Smooth muscle cell (in vitro differentiated cells): Measurements from ENCODE around the gene TMEM30B. TPM values are rescaled to one million over a fixed set of nuclear protein-coding genes. Genes with fewer than 3 reads are reported as not detected.

Experiments
- DNase-seq: peaks from one replicate; lab custom pipeline; 2025; ENCODE audit not compliant: unreplicated experiment; lab: John Stamatoyannopoulos, UW
- H2AFZ ChIP-seq: fragments of 200-600 bp; sonication (generic); 2 replicates; pipeline ENCODE4 v1.6.0; 2016; ENCODE audit warnings: antibody characterized with exemption, low read depth, mild to moderate bottlenecking
- H3F3A ChIP-seq: fragments of 200-600 bp; sonication (generic); 2 replicates; pipeline ENCODE4 v1.6.0; 2017; ENCODE audit warnings: antibody characterized with exemption, low read depth
- H3K27ac ChIP-seq: fragments of 200-600 bp; sonication (generic); 2 replicates; pipeline ENCODE4 v1.5.1; 2016; ENCODE audit warnings: low read depth, mild to moderate bottlenecking
- H3K27me3 ChIP-seq: fragments of 200-600 bp; sonication (generic); 2 replicates; pipeline ENCODE4 v1.6.1; 2016; ENCODE audit warnings: low read depth, mild to moderate bottlenecking
- H3K36me3 ChIP-seq: fragments of 200-600 bp; sonication (generic); 2 replicates; pipeline ENCODE4 v1.5.1; 2016; ENCODE audit warnings: low read depth
- H3K4me1 ChIP-seq: fragments of 200-600 bp; sonication (generic); 2 replicates; pipeline ENCODE4 v1.5.1; 2016; ENCODE audit warnings: low read depth
- H3K4me2 ChIP-seq: fragments of 200-600 bp; sonication (generic); 2 replicates; pipeline ENCODE4 v1.6.0; 2016; ENCODE audit warnings: mild to moderate bottlenecking
- H3K4me3 ChIP-seq: fragments of 200-600 bp; sonication (generic); 2 replicates; pipeline ENCODE4 v1.5.1; 2016; ENCODE audit warnings: mild to moderate bottlenecking
- H3K79me2 ChIP-seq: fragments of 200-600 bp; sonication (generic); 2 replicates; pipeline ENCODE4 v1.6.0; 2016; ENCODE audit warnings: low read depth, mild to moderate bottlenecking
- H3K9ac ChIP-seq: fragments of 200-600 bp; sonication (generic); 2 replicates; pipeline ENCODE4 v1.6.0; 2016; ENCODE audit warnings: low read depth
- H3K9me3 ChIP-seq: fragments of 200-600 bp; sonication (generic); replicated peaks from 2 replicates; pipeline ENCODE4 v1.5.1; 2016; ENCODE audit warnings: low read depth
- H4K20me1 ChIP-seq: fragments of 200-600 bp; sonication (generic); 2 replicates; pipeline ENCODE4 v1.6.0; 2016; ENCODE audit warnings: low read depth
- WGBS: methylation state at CpG from one replicate; pipeline ENCODE4 v1.1.7; 2016; ENCODE audit warnings: low lambda C conversion rate; 5-methylcytosine and 5-hydroxymethylcytosine counted together
- polyA plus RNA-seq: library from polyadenylated mRNA; unstranded; fragments of >200 nt; fragmentation: Nextera tagmentation; extraction: Ambion mirVana; gene quantifications from 2 replicates; pipeline ENCODE4 v1.2.1, GENCODE V29; 2016
- total RNA-seq: library from RNA; depleted of rRNA; stranded (reverse); fragments of >200 nt; gene quantifications from 2 replicates; pipeline ENCODE4 v1.2.3, GENCODE V29; 2014
- TF ChIP-seq, protein P1 (sequence below): fragments of 200-600 bp; sonication (generic); IDR thresholded peaks from 2 replicates; pipeline ENCODE4 v1.5.1; 2017; ENCODE audit warnings: borderline replicate concordance, mild to moderate bottlenecking, antibody characterized with exemption; ENCODE audit not compliant: insufficient read depth, poor library complexity, severe bottlenecking

Gene TMEM30B
- total and polyA plus RNA-seq, 2 experiments from 2014 or later: 0.16 to 3.1 TPM

DNA sequence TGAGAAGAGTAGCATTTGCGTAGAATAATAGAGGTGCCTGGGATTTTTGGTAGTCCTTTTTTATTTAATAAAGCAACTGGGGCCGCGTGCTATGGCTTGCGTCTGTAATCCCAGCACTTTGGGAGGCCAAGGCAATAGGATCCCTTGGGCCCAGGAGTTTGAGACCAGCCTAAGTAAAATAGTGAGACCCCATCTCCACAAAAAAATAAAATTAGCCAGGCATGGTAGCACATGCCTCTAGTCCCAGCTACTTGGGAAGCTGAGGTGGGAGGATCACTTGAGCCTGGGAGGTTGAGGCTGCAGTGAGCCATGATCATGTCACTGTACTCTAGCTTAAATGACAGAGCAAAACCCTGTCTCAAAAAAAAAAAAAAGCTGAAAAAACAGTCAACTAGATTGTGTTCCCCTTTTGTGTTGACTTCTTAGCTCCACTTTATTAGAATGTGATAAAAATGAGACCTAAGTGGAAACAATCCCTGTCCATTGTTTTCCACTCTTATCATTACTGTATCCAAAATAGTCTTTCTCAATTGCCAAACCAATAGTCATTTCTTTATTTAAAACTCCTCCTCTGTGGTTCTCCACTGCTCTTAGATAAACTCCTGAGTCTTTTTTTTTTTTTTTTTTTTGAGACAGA lies 47.6 kb upstream of the TMEM30B start:
- no peak overlapping the region for H3K4me2 ChIP-seq
- H3K27me3 ChIP-seq: peaks cover 6% of the 10 kb centered on the region
- no peaks in the 10 kb centered on the region for H3F3A ChIP-seq
- H2AFZ ChIP-seq: no peak overlapping the region
- no peaks in the 10 kb centered on the region for H3K36me3 ChIP-seq
- DNase-seq: no peak
- TF ChIP-seq, protein P1, sequence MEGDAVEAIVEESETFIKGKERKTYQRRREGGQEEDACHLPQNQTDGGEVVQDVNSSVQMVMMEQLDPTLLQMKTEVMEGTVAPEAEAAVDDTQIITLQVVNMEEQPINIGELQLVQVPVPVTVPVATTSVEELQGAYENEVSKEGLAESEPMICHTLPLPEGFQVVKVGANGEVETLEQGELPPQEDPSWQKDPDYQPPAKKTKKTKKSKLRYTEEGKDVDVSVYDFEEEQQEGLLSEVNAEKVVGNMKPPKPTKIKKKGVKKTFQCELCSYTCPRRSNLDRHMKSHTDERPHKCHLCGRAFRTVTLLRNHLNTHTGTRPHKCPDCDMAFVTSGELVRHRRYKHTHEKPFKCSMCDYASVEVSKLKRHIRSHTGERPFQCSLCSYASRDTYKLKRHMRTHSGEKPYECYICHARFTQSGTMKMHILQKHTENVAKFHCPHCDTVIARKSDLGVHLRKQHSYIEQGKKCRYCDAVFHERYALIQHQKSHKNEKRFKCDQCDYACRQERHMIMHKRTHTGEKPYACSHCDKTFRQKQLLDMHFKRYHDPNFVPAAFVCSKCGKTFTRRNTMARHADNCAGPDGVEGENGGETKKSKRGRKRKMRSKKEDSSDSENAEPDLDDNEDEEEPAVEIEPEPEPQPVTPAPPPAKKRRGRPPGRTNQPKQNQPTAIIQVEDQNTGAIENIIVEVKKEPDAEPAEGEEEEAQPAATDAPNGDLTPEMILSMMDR: no peak
- no peak overlapping the region for H3K27ac ChIP-seq
- H3K9ac ChIP-seq: no peak overlapping the region
- H4K20me1 ChIP-seq: no peaks in the 10 kb centered on the region
- no peaks in the 10 kb centered on the region for H3K9me3 ChIP-seq
- 77% methylated on average over 4 of the region's 4 CpGs for WGBS
- H3K4me1 ChIP-seq: no peaks in the 10 kb centered on the region
- H3K79me2 ChIP-seq: no peaks in the 10 kb centered on the region
- H3K4me3 ChIP-seq: no peak overlapping the region

- DNase-seq: no peak
- 62% methylated on average over 4 of the region's 4 CpGs for WGBS
- no peak overlapping the region for H2AFZ ChIP-seq
Observed at GRCh38 chr14:61326847-61327246, 45.7 kb upstream of the TMEM30B start.

GRCh38 chr14:61326146-61326545 lies 45.0 kb upstream of the TMEM30B start:
- Histone ChIP-seq H3K79me2 (no peaks in the 10 kb centered on the region), H3K4me1 (peaks cover 8% of the 10 kb centered on the region), H3K9me3 (no peaks in the 10 kb centered on the region), H3F3A (no peaks in the 10 kb centered on the region), H4K20me1 (no peaks in the 10 kb centered on the region), H3K27ac (no peak overlapping the region), H3K36me3 (no peaks in the 10 kb centered on the region), H2AFZ (no peak overlapping the region), H3K4me3 (no peak overlapping the region), H3K9ac (no peak overlapping the region), H3K27me3 (peaks cover 32% of the 10 kb centered on the region), H3K4me2 (no peak overlapping the region)
- WGBS: 87% methylated on average over 1 of the region's 1 CpG
- no peak for DNase-seq
- TF ChIP-seq, protein P1: no peak

More at GRCh38 chr14:61326847-61327246, 45.7 kb upstream of the TMEM30B start:
- Histone ChIP-seq H3K9ac (no peak overlapping the region), H4K20me1 (no peaks in the 10 kb centered on the region), H3K36me3 (no peaks in the 10 kb centered on the region), H3K79me2 (no peaks in the 10 kb centered on the region), H3K27me3 (peaks cover 25% of the 10 kb centered on the region), H3K27ac (no peak overlapping the region), H3K4me3 (no peak overlapping the region), H3K4me1 (peaks cover 6% of the 10 kb centered on the region), H3K4me2 (no peak overlapping the region), H3F3A (no peaks in the 10 kb centered on the region), H3K9me3 (no peaks in the 10 kb centered on the region)
- TF ChIP-seq, protein P1: no peak

DNA sequence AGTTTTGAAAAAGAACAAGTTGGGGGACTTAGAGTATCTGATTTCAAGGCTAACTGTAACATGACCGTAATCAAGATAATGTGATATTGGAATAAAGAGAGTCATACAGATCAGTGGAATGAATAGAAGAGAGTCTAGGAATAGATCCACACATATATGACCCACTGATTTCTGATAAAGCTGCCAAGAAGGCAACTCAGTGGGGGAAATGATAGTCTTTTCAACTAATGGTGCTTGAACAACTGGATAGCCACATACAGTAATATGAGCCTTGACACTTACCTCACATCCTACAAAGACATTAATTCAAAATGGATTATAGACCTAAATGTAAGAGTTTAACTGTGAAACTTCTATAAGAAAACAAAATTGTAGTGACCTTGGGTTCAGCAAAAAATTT lies 44.0 kb upstream of the TMEM30B start:
- H3K79me2 ChIP-seq: no peaks in the 10 kb centered on the region
- no peak overlapping the region for H2AFZ ChIP-seq
- H3K4me3 ChIP-seq: no peak overlapping the region
- H3K9me3 ChIP-seq: no peaks in the 10 kb centered on the region
- H3K36me3 ChIP-seq: no peaks in the 10 kb centered on the region
- peaks cover 38% of the 10 kb centered on the region for H3K27me3 ChIP-seq
- 100% methylated on average over 1 of the region's 1 CpG for WGBS
- H3K4me1 ChIP-seq: peaks cover 10% of the 10 kb centered on the region
- no peak overlapping the region for H3K27ac ChIP-seq
- no peak for DNase-seq
- TF ChIP-seq, protein P1: no peak
- no peaks in the 10 kb centered on the region for H3F3A ChIP-seq
- H3K4me2 ChIP-seq: no peak overlapping the region
- H4K20me1 ChIP-seq: no peaks in the 10 kb centered on the region
- no peak overlapping the region for H3K9ac ChIP-seq
